CD4-positive, alpha-beta T cell (primary cell): Measurements from ENCODE around the gene KLHDC7A. TPM values are rescaled to one million over a fixed set of nuclear protein-coding genes. Genes with fewer than 3 reads are reported as not detected.

Source experiments
- ATAC-seq: fragments of 200-7000 bp; cut with Tn5 transposase; one replicate; pipeline ENCODE4 v1.10.0; 2022; ENCODE audit warnings: mild to moderate bottlenecking; ENCODE audit not compliant: poor library complexity
- CTCF ChIA-PET: fragments of 350-600 bp; sonication (Branson Sonifier 250); formaldehyde crosslinking; loops from one replicate; lab custom pipeline; 2021; ENCODE audit warnings: antibody characterized with exemption, inconsistent platforms; lab: Charles Lee
- POLR2A ChIA-PET: fragments of 350-600 bp; sonication (Branson Sonifier 250); formaldehyde crosslinking; loops from one replicate; lab custom pipeline; 2021; ENCODE audit warnings: antibody characterized with exemption, inconsistent platforms; lab: Charles Lee
- DNase-seq, 14 experiments: peaks; one replicate each; pipeline ENCODE4 v3.0.0-alpha.2; 2013 to 2020; ENCODE audit warnings: mixed read lengths in 2 of 14
- H3K27ac ChIP-seq, 2 donors: one replicate each; pipeline versions ENCODE4 v1.5.1 to v1.7.0; 2013; ENCODE audit warnings: low read length in 2 of 2, low read depth in 1 of 2, mild to moderate bottlenecking in 1 of 2
- H3K27me3 ChIP-seq, 2 experiments: 1 replicate in 1 of 2; 2 replicates in 1 of 2; pipeline versions ENCODE4 v1.6.1 to v1.7.0; 2013; ENCODE audit warnings: low read length in 2 of 2, control low read depth in 1 of 2, mild to moderate bottlenecking in 1 of 2, moderate library complexity in 1 of 2; ENCODE audit not compliant: insufficient read depth in 2 of 2, control insufficient read depth in 1 of 2
- H3K36me3 ChIP-seq: one replicate; pipeline ENCODE4 v1.6.1; 2013; ENCODE audit warnings: low read length, control low read depth; ENCODE audit not compliant: insufficient read depth
- H3K4me1 ChIP-seq: one replicate; pipeline ENCODE4 v1.6.1; 2013; ENCODE audit warnings: low read length, control low read depth; ENCODE audit not compliant: insufficient read depth
- H3K4me3 ChIP-seq: one replicate; pipeline ENCODE4 v1.5.1; 2013; ENCODE audit warnings: mild to moderate bottlenecking, low read length, moderate library complexity
- H3K9me3 ChIP-seq, 2 experiments: 1 replicate in 1 of 2; 2 replicates in 1 of 2; pipeline versions ENCODE4 v1.6.1 to v1.7.0; 2013; ENCODE audit warnings: low read length in 2 of 2, mild to moderate bottlenecking in 2 of 2, control low read depth in 1 of 2, moderate library complexity in 1 of 2; ENCODE audit not compliant: control insufficient read depth in 1 of 2, insufficient read depth in 1 of 2
- H3K27ac Mint-ChIP-seq: one replicate; pipeline ENCODE4 v1.8.0; 2020; ENCODE audit warnings: mixed read lengths
- H3K27me3 Mint-ChIP-seq: one replicate; pipeline ENCODE4 v1.8.0; 2021; ENCODE audit warnings: mixed read lengths
- H3K36me3 Mint-ChIP-seq: one replicate; pipeline ENCODE4 v1.8.0; 2021; ENCODE audit warnings: low read depth, mixed read lengths
- H3K4me1 Mint-ChIP-seq: one replicate; pipeline ENCODE4 v1.8.0; 2021; ENCODE audit warnings: low read depth, mixed read lengths
- H3K4me3 Mint-ChIP-seq: one replicate; pipeline ENCODE4 v1.8.0; 2020; ENCODE audit warnings: mild to moderate bottlenecking, mixed read lengths
- H3K9me3 Mint-ChIP-seq: one replicate; pipeline ENCODE4 v1.8.0; 2020; ENCODE audit warnings: mixed read lengths
- CTCF ChIP-seq: fragments of 200-600 bp; IDR thresholded peaks from one replicate; pipeline ENCODE4 v1.8.0; 2022; ENCODE audit warnings: antibody characterized with exemption, mild to moderate bottlenecking
- intact Hi-C, 2 experiments: fragments of 100-400 bp; cut with DNase I in 1 of 2; cut with micrococcal nuclease in 1 of 2; formaldehyde crosslinking; loops; one replicate each; pipeline versions ENCODE4 v1.15.1 to v1.9.0; 2023 to 2025; cut with DNase I, micrococcal nuclease
- total RNA-seq, 174 experiments: library from RNA in 2 of 174; stranded (reverse) in 2 of 174; gene quantifications; one replicate each; pipeline ENCODE4 v1.2.3 and lab custom pipeline; 2021 to 2026

Gene KLHDC7A
- total RNA-seq, 2 experiments from 2014 or later = not detected

- no peak for TF ChIP-seq CTCF
- DNase-seq (no peak), ATAC-seq (no peak)
- Mint-ChIP-seq H3K27ac (no peak overlapping the region), H3K36me3 (no peaks in the 10 kb centered on the region), H3K9me3 (peaks cover 17% of the 10 kb centered on the region), H3K4me3 (no peak overlapping the region), H3K4me1 (no peaks in the 10 kb centered on the region), H3K27me3 (peaks cover 14% of the 10 kb centered on the region)
- ChIA-PET CTCF (no interaction called here), POLR2A (no interaction called here)
- Histone ChIP-seq H3K27ac (no peak overlapping the region), H3K4me3 (no peak overlapping the region), H3K9me3 (peaks cover 0 to 8% of the 10 kb centered on the region in 2 experiments), H3K4me1 (no peaks in the 10 kb centered on the region), H3K27me3 (peaks cover 5 to 8% of the 10 kb centered on the region in 2 experiments), H3K36me3 (no peaks in the 10 kb centered on the region)
- intact Hi-C loops = no loop called here
These were observed 27.4 kb downstream of the KLHDC7A start for GRCh38 chr1:18508084-18508483.

- Histone ChIP-seq H3K4me1 (no peaks in the 10 kb centered on the region), H3K27me3 (peaks cover 5 to 8% of the 10 kb centered on the region in 2 experiments), H3K36me3 (no peaks in the 10 kb centered on the region), H3K9me3 (peaks cover 16 to 18% of the 10 kb centered on the region in 2 experiments), H3K27ac (no peak overlapping the region), H3K4me3 (no peak overlapping the region)
- ATAC-seq = no peak
- DNase-seq = no peak
- peaks cover 14% of the 10 kb centered on the region for H3K27me3 Mint-ChIP-seq
- peaks cover 16% of the 10 kb centered on the region for H3K9me3 Mint-ChIP-seq
- intact Hi-C loops = no loop called here
- H3K4me3 Mint-ChIP-seq = no peak overlapping the region
- no peaks in the 10 kb centered on the region for H3K4me1 Mint-ChIP-seq
- no peak for TF ChIP-seq CTCF
- POLR2A ChIA-PET = no interaction called here
- CTCF ChIA-PET = no interaction called here
- no peak overlapping the region for H3K27ac Mint-ChIP-seq
- H3K36me3 Mint-ChIP-seq = peaks cover 4% of the 10 kb centered on the region
These were observed 30.6 kb downstream of the KLHDC7A start for GRCh38 chr1:18511149-18511873.

- CTCF ChIA-PET = no interaction called here
- Histone ChIP-seq H3K27ac (no peak overlapping the region), H3K4me1 (no peaks in the 10 kb centered on the region), H3K36me3 (no peaks in the 10 kb centered on the region), H3K9me3 (peaks cover 16 to 19% of the 10 kb centered on the region in 2 experiments), H3K27me3 (peaks cover 5 to 8% of the 10 kb centered on the region in 2 experiments), H3K4me3 (no peak overlapping the region)
- DNase-seq (no peak), ATAC-seq (no peak)
- peaks cover 14% of the 10 kb centered on the region for H3K9me3 Mint-ChIP-seq
- no peak for TF ChIP-seq CTCF
- intact Hi-C loops = no loop called here
- no peaks in the 10 kb centered on the region for H3K4me1 Mint-ChIP-seq
- H3K27ac Mint-ChIP-seq = no peak overlapping the region
- POLR2A ChIA-PET = no interaction called here
- H3K36me3 Mint-ChIP-seq = peaks cover 4% of the 10 kb centered on the region
- H3K4me3 Mint-ChIP-seq = no peak overlapping the region
- H3K27me3 Mint-ChIP-seq = peaks cover 14% of the 10 kb centered on the region
These were observed 31.1 kb downstream of the KLHDC7A start for GRCh38 chr1:18511874-18512150.
